Spleen (tissue), 11 donors: ENCODE data around the gene IGLL5. TPM values are rescaled to one million over a fixed set of nuclear protein-coding genes. Genes with fewer than 3 reads are reported as not detected.

Experiments
- DNase-seq: peaks from one replicate; pipeline ENCODE4 v3.0.0-alpha.2; 2020
- H3K27ac ChIP-seq, 8 donors: fragments of 200-600 bp; sonication (generic) in 7 of 8; 1 replicate in 4 of 8; 2 replicates in 4 of 8; pipeline versions ENCODE4 v1.5.0 to v1.8.0; 2016 to 2021; ENCODE audit warnings: inconsistent platforms in 4 of 8, mild to moderate bottlenecking in 4 of 8, moderate library complexity in 1 of 8
- H3K27me3 ChIP-seq, 7 donors: fragments of 200-600 bp; sonication (generic) in 6 of 7; replicated peaks in 1 of 7; 1 replicate in 4 of 7; 2 replicates in 3 of 7; pipeline versions ENCODE4 v1.5.0 to v1.8.0; 2016 to 2021; ENCODE audit warnings: inconsistent platforms in 3 of 7, mild to moderate bottlenecking in 1 of 7
- H3K36me3 ChIP-seq, 6 donors: fragments of 200-600 bp; sonication (generic) in 5 of 6; 1 replicate in 4 of 6; 2 replicates in 2 of 6; pipeline versions ENCODE4 v1.5.0 to v1.8.0; 2016 to 2021; ENCODE audit warnings: inconsistent platforms in 2 of 6
- H3K4me1 ChIP-seq, 6 donors: fragments of 200-600 bp; sonication (generic) in 5 of 6; 1 replicate in 3 of 6; 2 replicates in 3 of 6; pipeline versions ENCODE4 v1.5.0 to v1.8.0; 2016 to 2021; ENCODE audit warnings: inconsistent platforms in 3 of 6
- H3K4me3 ChIP-seq, 8 donors: fragments of 200-600 bp; sonication (generic) in 7 of 8; 1 replicate in 4 of 8; 2 replicates in 4 of 8; pipeline versions ENCODE4 v1.5.0 to v1.8.0; 2016 to 2021; ENCODE audit warnings: inconsistent platforms in 4 of 8, mild to moderate bottlenecking in 4 of 8, moderate library complexity in 2 of 8
- H3K9me3 ChIP-seq, 8 donors: fragments of 200-600 bp; sonication (generic) in 7 of 8; 1 replicate in 4 of 8; 2 replicates in 4 of 8; pipeline versions ENCODE4 v1.5.0 to v1.8.0; 2016 to 2021; ENCODE audit warnings: inconsistent platforms in 4 of 8
- CTCF ChIP-seq, 11 experiments: fragments of 200-600 bp in 7 of 11; fragments of 450-650 bp in 4 of 11; sonication (generic) in 4 of 11; IDR thresholded peaks in 8 of 11; conservative IDR thresholded peaks in 3 of 11; 1 replicate in 7 of 11; 2 replicates in 4 of 11; pipeline versions ENCODE4 v1.4.0 to v1.8.0; 2016 to 2021; ENCODE audit warnings: antibody characterized with exemption in 11 of 11, inconsistent platforms in 4 of 11, mild to moderate bottlenecking in 1 of 11
- POLR2A ChIP-seq, 3 donors: fragments of 450-650 bp; IDR thresholded peaks; one replicate each; pipeline ENCODE4 v1.5.1; 2017; ENCODE audit warnings: antibody characterized with exemption in 3 of 3, mild to moderate bottlenecking in 1 of 3
- POLR2AphosphoS5 ChIP-seq, 3 donors: sonication (generic); formaldehyde crosslinking; IDR thresholded peaks; one replicate each; pipeline ENCODE4 v1.5.1; 2017; ENCODE audit warnings: antibody characterized with exemption in 3 of 3
- WGBS, 5 donors: extraction: QIAGEN DNeasy Blood & Tissue Kit in 3 of 5; methylation state at CpG; one replicate each; pipeline versions ENCODE4 v1.1.5 to v1.1.7; 2013 to 2018; 5-methylcytosine and 5-hydroxymethylcytosine counted together
- intact Hi-C: fragments of 100-400 bp; cut with DNase I; formaldehyde crosslinking; loops from one replicate; pipeline ENCODE4 v1.15.0; 2023; ENCODE audit warnings: low total_unique reads
- polyA plus RNA-seq, 3 donors: library from polyadenylated mRNA; stranded (reverse); fragments of 200-250 nt; gene quantifications; one replicate each; pipeline ENCODE4 v1.2.1, GENCODE V29; 2013
- total RNA-seq, 7 donors: library from RNA; depleted of rRNA in 3 of 7; stranded (reverse); fragments of >200 nt in 3 of 7; fragmentation: NEBNext Ultra II Directional in 4 of 7; extraction: Animal tissue kit (Norgen Biotek cat#: 25700) in 4 of 7; gene quantifications; one replicate each; pipeline versions ENCODE4 v1.1.0 to v1.2.1, GENCODE V29; 2016 to 2021
- donor health status: healthy with polysubstance abuse.
- donor health status: DM: no; HTN: no; CAD: no; lungs with moderate emphysema.
- donor health status: DM: no; HTN: no; CAD: no.
- donor health status: Bipolar disorder and iron deficiency.
- donor health status: healthy.
- donor health status: DM: no; HTN: no; CAD: no.
- donor health status: DM: yes; HTN: yes; CAD: no.

IGLL5 gene
- total and polyA plus RNA-seq, 10 donors, result 55.9 to 720 (median 127) TPM

DNA sequence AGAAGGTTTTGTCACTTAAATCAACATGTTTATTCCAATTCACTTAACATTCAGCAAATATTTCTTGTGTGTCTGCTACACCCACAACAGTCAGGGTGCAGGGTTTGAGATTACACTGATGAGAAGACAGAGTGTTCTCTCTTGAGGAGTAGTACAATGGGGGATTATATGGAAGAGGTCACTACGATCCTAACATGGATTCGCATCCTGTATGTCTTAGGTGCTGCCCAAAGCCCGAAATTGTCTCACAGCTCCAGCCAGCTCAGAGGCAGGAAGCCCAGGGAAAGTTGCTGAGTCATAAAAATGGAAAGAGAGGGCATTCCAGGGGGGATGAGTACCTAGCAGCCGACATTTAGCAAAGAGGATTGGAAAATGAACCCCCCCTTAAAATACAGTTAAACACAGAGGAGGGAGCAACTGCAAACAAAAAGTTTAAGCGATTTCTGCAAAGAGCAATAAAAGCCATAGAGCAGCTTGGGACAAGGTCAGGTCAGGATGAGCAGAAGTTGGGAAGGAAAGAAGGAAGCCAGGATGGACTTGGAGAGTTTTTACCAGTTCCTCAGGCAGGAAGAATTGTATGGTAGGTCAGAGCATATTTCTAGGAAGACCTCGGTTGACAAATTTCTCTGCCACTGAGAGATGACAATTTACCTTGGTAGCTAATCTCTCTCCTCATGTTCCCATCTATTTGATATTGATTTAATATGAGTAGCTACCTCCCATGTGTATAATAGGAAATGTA lies 49.5 kb downstream of the IGLL5 start:
- TF ChIP-seq CTCF (IDR thresholded peaks at IDR 0.05 in 8 of 11, conservative IDR thresholded peaks at IDR 0.05 in 3 of 11) (no peak), POLR2A (IDR thresholded peaks at IDR 0.05) (no peak), POLR2AphosphoS5 (IDR thresholded peaks at IDR 0.05) (no peak)
- intact Hi-C loops, result no loop called here
- no peaks in the 10 kb centered on the region for H3K9me3 ChIP-seq
- no peak overlapping the region for H3K4me3 ChIP-seq
- no peak for DNase-seq
- no peaks in the 10 kb centered on the region for H3K36me3 ChIP-seq
- no peaks in the 10 kb centered on the region for H3K27me3 ChIP-seq
- H3K4me1 ChIP-seq, result peaks cover 0 to 95% (median 46%) of the 10 kb centered on the region in 6 donors
- WGBS, 5 donors, result 76 to 91% (median 83%) methylated on average over 6 of the region's 6 CpGs
- H3K27ac ChIP-seq, result peak overlapping the region in 3 of 8 donors; percentile 39 to 79 (median 59)

- 85 to 94% (median 88%) methylated on average over 3 of the region's 3 CpGs for WGBS, 5 donors
- no peak for TF ChIP-seq POLR2AphosphoS5 (IDR thresholded peaks at IDR 0.05)
- TF ChIP-seq CTCF (IDR thresholded peaks at IDR 0.05 in 8 of 11, conservative IDR thresholded peaks at IDR 0.05 in 3 of 11), result no peak
- no peak for TF ChIP-seq POLR2A (IDR thresholded peaks at IDR 0.05)
- peaks cover 0 to 1% (median 0%) of the 10 kb centered on the region in 7 donors for H3K27me3 ChIP-seq
- H3K36me3 ChIP-seq, result no peaks in the 10 kb centered on the region
- H3K4me1 ChIP-seq, result peaks cover 0 to 95% (median 50%) of the 10 kb centered on the region in 6 donors
- H3K4me3 ChIP-seq, result no peak overlapping the region
- no peak for DNase-seq
- H3K9me3 ChIP-seq, result no peaks in the 10 kb centered on the region
- intact Hi-C loops, result no loop called here
- peak overlapping the region in 4 of 8 donors; percentile 11 to 76 (median 69) for H3K27ac ChIP-seq
Observed at GRCh38 chr22:22937894-22938480, 50.4 kb downstream of the IGLL5 start.

DNA sequence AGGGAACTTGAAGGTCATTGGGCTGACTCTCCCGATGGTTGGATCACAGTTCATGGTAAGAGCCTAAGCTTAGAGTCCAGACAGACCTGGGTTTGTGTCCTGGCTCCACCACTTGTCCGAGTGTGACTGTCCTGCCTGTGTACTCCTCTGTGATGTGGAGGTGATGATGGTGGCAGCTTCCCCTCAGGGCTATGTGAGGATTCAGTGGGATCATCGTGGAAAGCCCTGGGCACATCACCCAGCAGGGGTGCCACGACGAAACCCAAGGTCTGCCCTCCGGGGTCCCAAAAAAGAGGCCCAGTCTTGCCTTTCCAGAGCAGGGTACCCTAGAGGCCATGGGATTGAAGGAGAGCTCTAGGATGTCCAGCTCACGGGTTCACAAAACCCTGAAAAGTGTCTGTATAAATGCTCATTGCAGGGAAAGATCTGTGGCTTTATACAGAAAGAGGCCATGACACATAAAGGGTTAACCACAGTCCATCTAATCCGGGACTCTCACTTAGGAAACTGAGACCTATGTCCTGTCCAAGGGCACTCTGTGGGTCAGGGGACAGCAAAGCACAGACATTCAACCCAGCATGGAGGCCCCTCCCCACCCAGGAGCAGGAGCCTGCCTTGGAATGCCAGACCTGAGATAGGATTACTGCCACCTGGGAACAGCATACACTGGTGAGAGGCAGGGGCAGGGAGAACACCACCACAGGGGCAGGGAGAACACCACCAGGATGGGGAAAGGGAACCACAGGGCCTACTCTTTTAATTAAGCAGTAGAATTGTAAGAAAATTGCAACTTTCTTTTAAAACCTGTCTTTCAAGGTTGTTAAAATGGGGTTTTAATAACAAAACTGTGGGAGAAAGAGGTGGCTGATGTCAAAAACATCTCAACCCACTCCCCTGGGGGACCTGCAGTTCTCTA lies 51.3 kb downstream of the IGLL5 start:
- WGBS, 5 donors, result 69 to 86% (median 74%) methylated on average over 8 of the region's 8 CpGs
- Histone ChIP-seq H3K9me3 (no peaks in the 10 kb centered on the region), H3K4me1 (peaks cover 0 to 95% (median 48%) of the 10 kb centered on the region in 6 donors), H3K36me3 (no peaks in the 10 kb centered on the region), H3K27me3 (peaks cover 0 to 5% (median 0%) of the 10 kb centered on the region in 7 donors), H3K27ac (peak overlapping the region in 4 of 8 donors; percentile 57 to 76 (median 69)), H3K4me3 (no peak overlapping the region)
- intact Hi-C loops, result no loop called here
- no peak for DNase-seq
- no peak for TF ChIP-seq CTCF (IDR thresholded peaks at IDR 0.05 in 8 of 11, conservative IDR thresholded peaks at IDR 0.05 in 3 of 11)
- TF ChIP-seq POLR2AphosphoS5 (IDR thresholded peaks at IDR 0.05), result no peak
- TF ChIP-seq POLR2A (IDR thresholded peaks at IDR 0.05), result no peak
